AG04449 (cell line): ENCODE measurements around the gene KCTD13.
"Not testable (repeated sequence)": the region's sequence is repeated elsewhere in the genome, so short reads cannot be mapped to it uniquely, and the experiment has no call there.

Experiments used
- CTCF ChIA-PET: fragments of 350-600 bp; formaldehyde crosslinking; extraction: SDS; loops from one replicate; lab custom pipeline; 2021; ENCODE audit warnings: antibody characterized with exemption; lab: Yijun Ruan, JAX
- POLR2A ChIA-PET: fragments of 400-600, 350-600 bp; formaldehyde crosslinking; extraction: SDS; loops from one replicate; lab custom pipeline; 2020; ENCODE audit warnings: antibody characterized with exemption, inconsistent platforms; lab: Yijun Ruan, JAX
- DNase-seq: peaks from one replicate; pipeline ENCODE4 v3.0.0-alpha.2; 2010; ENCODE audit warnings: low read depth, low spot score
- H3K4me3 ChIP-seq: 2 replicates; pipeline ENCODE4 v1.5.1; 2011; ENCODE audit warnings: low read depth, mild to moderate bottlenecking, control low read depth, low read length
- TF ChIP-seq, protein P1 (sequence below): IDR thresholded peaks from one replicate; pipeline ENCODE4 v1.5.1; 2011; ENCODE audit warnings: mild to moderate bottlenecking, moderate library complexity, low read length, control low read depth, inconsistent platforms; ENCODE audit not compliant: insufficient read depth; ENCODE audit errors: missing control alignments

KCTD13 gene

DNA sequence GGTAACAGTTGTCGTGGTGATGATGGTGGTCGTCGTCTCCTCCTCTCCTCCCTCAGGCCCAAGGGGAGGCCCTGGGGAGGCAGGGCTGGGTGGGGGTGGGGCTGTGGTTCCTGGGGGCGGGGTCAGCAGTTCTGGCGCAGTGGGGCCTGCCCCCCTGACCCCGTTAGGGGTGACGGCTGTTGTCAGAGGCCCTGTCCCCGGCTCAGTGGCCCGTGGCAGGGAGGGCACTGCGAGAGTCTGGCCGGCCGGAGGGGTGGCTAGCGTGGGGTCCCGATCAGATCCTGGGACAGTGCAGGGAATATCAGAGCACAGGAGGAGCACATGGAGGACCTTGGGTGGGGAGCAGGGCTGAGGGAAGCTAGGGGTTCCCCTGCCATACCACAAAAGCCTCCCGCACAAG, 29.2 kb downstream of the KCTD13 start:
- CTCF ChIA-PET = no interaction called here
- DNase-seq = no peak
- TF ChIP-seq, protein P1, sequence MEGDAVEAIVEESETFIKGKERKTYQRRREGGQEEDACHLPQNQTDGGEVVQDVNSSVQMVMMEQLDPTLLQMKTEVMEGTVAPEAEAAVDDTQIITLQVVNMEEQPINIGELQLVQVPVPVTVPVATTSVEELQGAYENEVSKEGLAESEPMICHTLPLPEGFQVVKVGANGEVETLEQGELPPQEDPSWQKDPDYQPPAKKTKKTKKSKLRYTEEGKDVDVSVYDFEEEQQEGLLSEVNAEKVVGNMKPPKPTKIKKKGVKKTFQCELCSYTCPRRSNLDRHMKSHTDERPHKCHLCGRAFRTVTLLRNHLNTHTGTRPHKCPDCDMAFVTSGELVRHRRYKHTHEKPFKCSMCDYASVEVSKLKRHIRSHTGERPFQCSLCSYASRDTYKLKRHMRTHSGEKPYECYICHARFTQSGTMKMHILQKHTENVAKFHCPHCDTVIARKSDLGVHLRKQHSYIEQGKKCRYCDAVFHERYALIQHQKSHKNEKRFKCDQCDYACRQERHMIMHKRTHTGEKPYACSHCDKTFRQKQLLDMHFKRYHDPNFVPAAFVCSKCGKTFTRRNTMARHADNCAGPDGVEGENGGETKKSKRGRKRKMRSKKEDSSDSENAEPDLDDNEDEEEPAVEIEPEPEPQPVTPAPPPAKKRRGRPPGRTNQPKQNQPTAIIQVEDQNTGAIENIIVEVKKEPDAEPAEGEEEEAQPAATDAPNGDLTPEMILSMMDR = no peak
- no peak overlapping the region for H3K4me3 ChIP-seq
- POLR2A ChIA-PET = no interaction called here

DNA sequence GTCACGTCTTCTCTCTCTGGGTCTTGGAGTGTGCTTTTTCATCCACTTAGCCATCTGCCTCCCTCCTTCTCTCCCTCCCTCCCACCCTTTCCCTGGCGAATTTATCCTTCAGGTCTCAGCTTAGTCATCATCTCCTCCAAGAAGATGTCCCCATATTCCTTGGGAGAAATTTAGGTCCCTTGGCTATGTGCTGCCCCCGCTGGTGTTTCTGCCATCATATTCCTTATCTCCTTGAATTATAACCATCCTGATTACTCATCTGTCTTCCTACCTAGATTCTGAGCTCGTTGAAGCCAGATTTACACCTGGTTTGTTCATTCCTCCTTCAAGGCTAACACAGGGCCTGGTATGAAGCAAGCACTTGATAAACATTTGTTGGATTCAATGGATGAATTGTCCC, 31.7 kb downstream of the KCTD13 start:
- ChIA-PET CTCF (interaction anchor here (1.0 kb wide), 1 partner anchor 46 kb away, joined by 4 read pairs; no protein-coding TSS in a partner anchor), POLR2A (no interaction called here)
- no peak for DNase-seq
- TF ChIP-seq, protein P1 = no peak
- H3K4me3 ChIP-seq = no peak overlapping the region

DNA sequence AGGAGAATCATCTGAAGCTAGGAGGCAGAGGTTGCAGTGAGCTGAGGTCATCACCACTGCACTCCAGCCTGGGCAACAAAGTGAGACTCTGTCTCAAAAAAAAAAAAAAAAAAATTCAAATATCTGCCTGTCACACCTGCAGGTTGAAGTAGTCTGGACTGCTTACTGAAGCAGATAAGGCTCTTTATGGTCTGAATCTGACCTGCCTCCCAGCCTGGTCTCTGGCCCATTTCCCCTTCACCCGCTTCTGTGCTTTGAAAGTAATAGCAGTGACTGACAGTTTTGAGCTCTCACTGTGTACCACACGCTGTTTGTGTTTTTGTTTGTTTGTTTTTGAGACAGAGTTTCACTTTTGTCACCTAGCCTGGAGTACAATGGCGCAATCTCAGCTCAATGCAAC, 32.5 kb downstream of the KCTD13 start:
- DNase-seq = no peak
- TF ChIP-seq, protein P1 = no peak
- ChIA-PET POLR2A (no interaction called here), CTCF (interaction anchor here (1.0 kb wide), 1 partner anchor 45 kb away, joined by 4 read pairs; no protein-coding TSS in a partner anchor)
- H3K4me3 ChIP-seq = no peak overlapping the region

DNA sequence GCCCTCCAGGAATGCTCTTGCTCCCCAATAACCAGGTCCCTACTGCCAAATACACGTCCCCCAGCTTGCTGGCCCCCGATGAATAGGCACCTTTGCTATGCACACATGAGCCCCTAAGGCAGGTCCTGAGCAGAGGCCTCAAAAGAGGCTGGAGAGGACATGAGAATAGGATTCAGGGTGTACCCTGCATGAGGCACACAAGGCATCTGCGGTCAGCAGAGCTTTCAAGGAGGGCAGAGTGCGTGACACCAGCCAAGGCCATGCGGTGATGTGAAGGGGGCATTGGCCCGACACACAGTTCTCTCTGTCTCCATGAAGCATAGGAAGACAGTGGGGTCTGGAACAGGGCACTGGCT, 33.6 kb downstream of the KCTD13 start:
- POLR2A ChIA-PET = no interaction called here
- DNase-seq = no peak
- CTCF ChIA-PET = no interaction called here
- TF ChIP-seq, protein P1 = no peak
- no peak overlapping the region for H3K4me3 ChIP-seq

DNA sequence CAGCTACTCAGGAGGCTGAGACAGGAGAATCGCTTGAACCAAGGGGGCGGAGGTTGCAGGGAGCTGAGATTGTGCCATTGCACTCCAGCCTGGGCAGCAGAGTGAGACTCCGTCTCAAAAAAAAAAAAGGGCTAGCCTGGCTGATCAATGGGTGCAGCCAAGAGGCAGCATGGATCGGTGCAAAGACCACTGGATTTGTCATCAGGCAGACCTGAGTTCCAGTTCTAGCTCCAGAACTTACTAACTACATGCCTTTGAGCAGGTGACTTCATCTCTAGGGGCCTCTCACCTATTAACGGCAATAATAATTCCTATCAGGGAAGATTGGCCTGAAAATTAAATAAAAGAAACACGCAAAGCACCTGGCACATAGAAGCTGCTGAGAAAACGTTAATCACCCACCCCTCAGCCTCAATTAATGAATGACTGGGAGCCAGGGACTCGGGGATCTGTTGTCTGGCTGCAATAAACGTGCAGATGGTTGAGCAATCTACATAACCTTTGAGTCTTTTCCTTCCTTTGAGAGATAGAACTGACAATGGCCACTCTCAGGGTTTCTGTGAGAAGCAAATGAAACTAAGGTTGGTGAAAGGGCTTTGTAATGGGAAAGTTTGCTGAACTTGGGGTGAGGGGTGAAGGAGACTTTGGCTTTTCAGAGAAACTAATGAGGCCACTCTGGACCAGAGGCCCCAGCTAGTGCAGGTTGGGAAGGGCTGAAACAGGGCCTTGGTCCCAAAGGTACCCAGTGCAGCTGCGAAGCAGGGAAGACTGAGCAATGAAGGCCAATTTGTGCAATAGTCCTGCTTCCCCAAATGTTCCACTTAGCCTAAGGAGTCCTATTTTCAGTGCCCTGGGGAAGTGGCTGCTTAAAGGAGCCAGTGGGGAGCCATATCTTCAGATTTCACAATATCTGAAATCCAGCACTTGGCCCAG, 34.2 kb downstream of the KCTD13 start:
- H3K4me3 ChIP-seq = no peak overlapping the region
- DNase-seq = no peak
- ChIA-PET POLR2A (no interaction called here), CTCF (no interaction called here)
- TF ChIP-seq, protein P1 = no peak

DNA sequence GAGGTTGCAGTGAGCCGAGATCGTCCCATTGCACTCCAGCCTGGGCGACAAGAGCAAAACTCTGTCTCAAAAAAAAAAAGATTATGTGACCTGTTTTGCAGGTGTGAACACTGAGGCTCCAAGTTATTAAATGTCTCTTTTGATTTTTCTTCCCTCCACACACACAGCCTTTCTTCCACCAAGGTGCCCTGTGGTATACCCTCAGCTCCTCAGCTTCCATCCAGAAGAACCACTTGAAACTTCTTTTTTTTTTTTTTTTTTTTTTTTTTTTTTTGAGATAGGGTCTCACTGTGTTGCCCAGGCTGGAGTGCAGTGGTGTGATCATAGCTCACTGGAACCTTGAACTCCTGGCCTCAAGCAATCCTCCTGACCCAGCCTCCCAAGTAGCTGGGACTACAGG, 36.7 kb downstream of the KCTD13 start:
- DNase-seq, POLR2A ChIA-PET, H3K4me3 ChIP-seq: not testable (repeated sequence)
- CTCF ChIA-PET = interaction anchor here (1.1 kb wide), 1 partner anchor 41 kb away, joined by 4 read pairs; no protein-coding TSS in a partner anchor
